GM12878 (cell line): ENCODE data around the gene SLC2A5. TPM values are rescaled to one million over a fixed set of nuclear protein-coding genes. Genes with fewer than 3 reads are reported as not detected.

Experiments
- ATAC-seq: fragments of 200-7000 bp; cut with Tn5 transposase; 3 replicates; pipeline ENCODE4 v1.9.1; 2020; ENCODE audit warnings: mild to moderate bottlenecking, moderate library complexity
- BruUV-seq: library from RNA; stranded (reverse); fragments of 400-500 nt; replicated peaks from 2 replicates; lab custom pipeline; 2021; lab: Mats Ljungman, UMichigan
- CTCF ChIA-PET: fragments of 300-600 bp; sonication (Branson Sonifier 250); formaldehyde crosslinking; extraction: SDS; loops from one replicate; lab custom pipeline; 2021; ENCODE audit warnings: inconsistent platforms; lab: Yijun Ruan, JAX
- POLR2A ChIA-PET: fragments of 350-600 bp; formaldehyde crosslinking; extraction: SDS; loops from one replicate; lab custom pipeline; 2021; ENCODE audit warnings: inconsistent platforms; lab: Charles Lee
- RAD21 ChIA-PET: fragments of 300-600 bp; sonication (Branson Sonifier 250); formaldehyde crosslinking; loops from one replicate; lab custom pipeline; 2023; ENCODE audit warnings: antibody characterized with exemption; ENCODE audit not compliant: unreplicated experiment; lab: Charles Lee
- SMC1A ChIA-PET: fragments of 300-600 bp; sonication (Branson Sonifier 250); formaldehyde crosslinking; loops from one replicate; lab custom pipeline; 2023; ENCODE audit not compliant: unreplicated experiment, uncharacterized antibody; lab: Charles Lee
- DNase-seq: peaks from one replicate; pipeline ENCODE4 v3.0.0-alpha.2; 2011; ENCODE audit warnings: low read depth, low spot score
- FAIRE-seq: peaks from 3 replicates; lab custom pipeline; 2011; peaks lifted over from hg19 to GRCh38; lab: Jason Lieb, UNC
- H2AFZ ChIP-seq: 2 replicates; pipeline ENCODE4 v1.6.0; 2011; ENCODE audit warnings: low read depth, low read length, control low read depth; ENCODE audit not compliant: control insufficient read depth
- H3K27ac ChIP-seq: 2 replicates; pipeline ENCODE4 v1.5.1; 2011; ENCODE audit warnings: control low read depth; ENCODE audit not compliant: control insufficient read depth, insufficient read depth
- H3K27me3 ChIP-seq, 2 experiments: replicated peaks in 1 of 2; 2 replicates each; pipeline versions ENCODE4 v1.6.0 to v1.6.1; 2011; ENCODE audit warnings: low read length in 1 of 2; ENCODE audit not compliant: control insufficient read depth in 2 of 2, insufficient read depth in 2 of 2
- H3K36me3 ChIP-seq, 2 experiments: 2 replicates each; pipeline ENCODE4 v1.5.1; 2011; ENCODE audit warnings: low read length in 1 of 2; ENCODE audit not compliant: control insufficient read depth in 2 of 2, insufficient read depth in 2 of 2
- H3K4me1 ChIP-seq: 2 replicates; pipeline ENCODE4 v1.6.1; 2011; ENCODE audit warnings: mild to moderate bottlenecking, low read length, moderate library complexity, mixed read lengths; ENCODE audit not compliant: control insufficient read depth, insufficient read depth
- H3K4me2 ChIP-seq: 2 replicates; pipeline ENCODE4 v1.6.0; 2011; ENCODE audit warnings: control low read depth; ENCODE audit not compliant: control insufficient read depth, insufficient read depth
- H3K4me3 ChIP-seq: fragments of 200-600 bp; sonication (generic); 2 replicates; pipeline ENCODE4 v1.5.1; 2016
- H3K79me2 ChIP-seq: 2 replicates; pipeline ENCODE4 v1.6.0; 2011; ENCODE audit warnings: low read length; ENCODE audit not compliant: control insufficient read depth, insufficient read depth
- H3K9ac ChIP-seq: 2 replicates; pipeline ENCODE4 v1.8.0; 2011; ENCODE audit warnings: low read length, control low read depth, mixed read lengths; ENCODE audit not compliant: control insufficient read depth, insufficient read depth
- H3K9me3 ChIP-seq: replicated peaks from 3 replicates; pipeline ENCODE4 v1.5.1; 2011; ENCODE audit warnings: mild to moderate bottlenecking, low read length; ENCODE audit not compliant: control insufficient read depth, insufficient read depth
- H4K20me1 ChIP-seq: 2 replicates; pipeline ENCODE4 v1.6.0; 2011; ENCODE audit not compliant: control insufficient read depth, insufficient read depth
- BHLHE40 ChIP-seq, 2 experiments: fragments of 450-650 bp in 1 of 2; IDR thresholded peaks; 2 replicates each; pipeline ENCODE4 v1.6.1; 2011 to 2017; ENCODE audit warnings: low read depth in 2 of 2, borderline replicate concordance in 1 of 2, improper control_type of control experiment in 1 of 2, low read length in 1 of 2, mild to moderate bottlenecking in 1 of 2
- BMI1 ChIP-seq: fragments of 450-650 bp; IDR thresholded peaks from 2 replicates; pipeline ENCODE4 v1.6.1; 2016; ENCODE audit warnings: mild to moderate bottlenecking, moderate library complexity, borderline replicate concordance
- CBX3 ChIP-seq: fragments of 200-600 bp; sonication (generic); IDR thresholded peaks from 2 replicates; pipeline ENCODE4 v1.6.1; 2016; ENCODE audit warnings: low read depth, borderline replicate concordance
- DPF2 ChIP-seq: fragments of 450-650 bp; IDR thresholded peaks from 2 replicates; pipeline ENCODE4 v1.6.1; 2017; ENCODE audit warnings: mild to moderate bottlenecking
- KAT2A ChIP-seq: conservative IDR thresholded peaks from 2 replicates; pipeline ENCODE4 v1.6.1; 2011; ENCODE audit warnings: low read depth, low read length; ENCODE audit not compliant: control insufficient read depth
- KLF5 ChIP-seq: fragments of 450-650 bp; IDR thresholded peaks from 2 replicates; pipeline ENCODE4 v1.6.1; 2014; ENCODE audit warnings: mild to moderate bottlenecking; ENCODE audit not compliant: partially characterized antibody
- MLLT1 ChIP-seq: fragments of 450-650 bp; IDR thresholded peaks from 2 replicates; pipeline ENCODE4 v1.6.1; 2016; ENCODE audit warnings: mild to moderate bottlenecking
- MXI1 ChIP-seq: fragments of 150-350 bp; IDR thresholded peaks from 2 replicates; pipeline ENCODE4 v1.6.1; 2011; ENCODE audit warnings: low read depth, mild to moderate bottlenecking, inconsistent platforms, low read length, improper control_type of control experiment
- RUNX3 ChIP-seq: IDR thresholded peaks from 2 replicates; pipeline ENCODE4 v1.6.1; 2012; ENCODE audit warnings: low read length, inconsistent platforms
- TARDBP ChIP-seq: IDR thresholded peaks from 2 replicates; pipeline ENCODE4 v1.6.1; 2016; ENCODE audit warnings: borderline replicate concordance
- YY1 ChIP-seq: IDR thresholded peaks from 2 replicates; pipeline ENCODE4 v1.6.1; 2011; ENCODE audit warnings: low read depth, mild to moderate bottlenecking, low read length
- WGBS: methylation state at CpG from one replicate; pipeline ENCODE4 v1.1.6; 2016; ENCODE audit warnings: low lambda C conversion rate; ENCODE audit not compliant: insufficient replicate concordance, insufficient coverage; ENCODE audit errors: missing lambda C conversion rate; 5-methylcytosine and 5-hydroxymethylcytosine counted together
- in situ Hi-C: fragments of 300-500 bp; cut with MboI; formaldehyde crosslinking; loops from 9 replicates; pipeline ENCODE4 v1.14.3; 2018; ENCODE audit warnings: mixed read lengths
- intact Hi-C: fragments of 100-400 bp; cut with micrococcal nuclease; formaldehyde crosslinking; loops from one replicate; pipeline ENCODE4 v1.14.2; 2022; ENCODE audit not compliant: unreplicated experiment
- polyA plus RNA-seq, 11 experiments: library from polyadenylated mRNA; depleted of rRNA in 4 of 11; unstranded in 6 of 11; stranded (reverse) in 5 of 11; fragments of >200 nt; fragmentation: Nextera tagmentation in 4 of 11; fragmentation: Illumina TruSeq in 1 of 11; extraction: Ambion mirVana in 4 of 11; extraction: Trizol in 1 of 11; gene quantifications; 1 replicate in 1 of 11; 2 replicates in 10 of 11; pipeline versions ENCODE4 v1.2.1 to v1.2.3, GENCODE V29; 2011 to 2016; ENCODE audit warnings: inconsistent platforms in 2 of 11, missing spikeins in 2 of 11, low read depth in 1 of 11
- total RNA-seq, 4 experiments: library from RNA; depleted of rRNA in 3 of 4; stranded (reverse); fragments of >200 nt in 3 of 4; fragmentation: Illumina TruSeq in 1 of 4; extraction: Trizol in 1 of 4; gene quantifications; 2 replicates each; pipeline versions ENCODE4 v1.2.1 to v1.2.3, GENCODE V29; 2013 to 2021
- TF ChIP-seq, protein P1 (sequence below): IDR thresholded peaks from 2 replicates; pipeline ENCODE4 v1.6.1; 2012; ENCODE audit warnings: low read depth, low read length, improper control_type of control experiment

SLC2A5 gene
- total and polyA plus RNA-seq, 10 of the 15 experiments (the other 5 are each of a cell fraction or from before 2014, with no cell fraction given): 4.5 to 76.6 (median 23.9) TPM

DNA sequence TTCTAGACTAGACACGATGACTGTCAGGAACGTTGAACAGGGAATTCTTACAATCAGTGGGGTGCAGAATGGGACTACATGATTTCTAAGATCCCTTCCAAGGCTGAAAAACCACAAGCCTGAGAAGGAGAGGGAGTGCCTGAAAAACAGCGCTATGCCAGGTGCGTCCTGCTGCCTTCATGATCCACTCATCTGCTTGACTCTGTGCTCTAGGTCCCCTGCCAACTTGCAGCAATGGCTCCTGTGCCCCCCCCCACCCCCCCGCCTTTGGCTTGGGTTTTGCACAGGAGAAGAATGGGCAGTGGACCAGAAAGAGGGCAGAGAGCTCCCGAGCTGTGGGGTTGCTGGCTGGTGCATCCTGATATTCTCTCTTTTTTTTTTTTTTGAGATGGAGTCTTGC lies 49.1 kb downstream of the SLC2A5 start:
- FAIRE-seq (no peak), DNase-seq (no peak), ATAC-seq (no peak)
- TF ChIP-seq KAT2A (no peak), BMI1 (no peak), BHLHE40 (IDR thresholded peaks at IDR 0.05; ENCODE audit: borderline replicate concordance in 1 of 2, low read depth in 2 of 2, low read length in 1 of 2) (no peak), TARDBP (no peak), YY1 (no peak), CBX3 (no peak), MLLT1 (no peak), KLF5 (no peak), MXI1 (no peak), RUNX3 (no peak), DPF2 (no peak)
- TF ChIP-seq, protein P1, sequence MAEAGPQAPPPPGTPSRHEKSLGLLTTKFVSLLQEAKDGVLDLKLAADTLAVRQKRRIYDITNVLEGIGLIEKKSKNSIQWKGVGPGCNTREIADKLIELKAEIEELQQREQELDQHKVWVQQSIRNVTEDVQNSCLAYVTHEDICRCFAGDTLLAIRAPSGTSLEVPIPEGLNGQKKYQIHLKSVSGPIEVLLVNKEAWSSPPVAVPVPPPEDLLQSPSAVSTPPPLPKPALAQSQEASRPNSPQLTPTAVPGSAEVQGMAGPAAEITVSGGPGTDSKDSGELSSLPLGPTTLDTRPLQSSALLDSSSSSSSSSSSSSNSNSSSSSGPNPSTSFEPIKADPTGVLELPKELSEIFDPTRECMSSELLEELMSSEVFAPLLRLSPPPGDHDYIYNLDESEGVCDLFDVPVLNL: no peak
- no peaks in the 10 kb centered on the region for H3K79me2 ChIP-seq
- in situ Hi-C loops: no loop called here
- H3K9ac ChIP-seq: no peak overlapping the region
- no peak overlapping the region for H3K4me3 ChIP-seq
- H3K4me1 ChIP-seq: peaks cover 8% of the 10 kb centered on the region
- RAD21 ChIA-PET: no interaction called here
- SMC1A ChIA-PET: interaction anchor here (0.8 kb wide), 1 partner anchor 81 kb away, joined by 3 read pairs; no protein-coding TSS in a partner anchor
- H3K27ac ChIP-seq: no peak overlapping the region
- no peak overlapping the region for H3K4me2 ChIP-seq
- BruUV-seq: no TSS peak
- H3K9me3 ChIP-seq: no peaks in the 10 kb centered on the region
- POLR2A ChIA-PET: interaction anchor here (1.1 kb wide), 1 partner anchor 8 kb away, joined by 3 read pairs; no protein-coding TSS in a partner anchor
- 15% methylated on average over 6 of the region's 6 CpGs for WGBS
- no peak overlapping the region for H2AFZ ChIP-seq
- no peaks in the 10 kb centered on the region for H3K27me3 ChIP-seq
- intact Hi-C loops: no loop called here
- CTCF ChIA-PET: interaction anchor here (0.5 to 2.8 kb wide), 4 partner anchors 12 to 81 kb away, joined by 3 to 8 read pairs (median 4); no protein-coding TSS in a partner anchor
- no peaks in the 10 kb centered on the region; the same call in 1 of the 2 replicates for H4K20me1 ChIP-seq
- H3K36me3 ChIP-seq: no peaks in the 10 kb centered on the region
